ENCODE measurements around the gene SUSD1. TPM values are rescaled to one million over a fixed set of nuclear protein-coding genes. Genes with fewer than 3 reads are reported as not detected.

The SUSD1 gene
- total and polyA plus RNA-seq, 2 donors from 2014 or later = 11.0 to 19.8 TPM

DNA sequence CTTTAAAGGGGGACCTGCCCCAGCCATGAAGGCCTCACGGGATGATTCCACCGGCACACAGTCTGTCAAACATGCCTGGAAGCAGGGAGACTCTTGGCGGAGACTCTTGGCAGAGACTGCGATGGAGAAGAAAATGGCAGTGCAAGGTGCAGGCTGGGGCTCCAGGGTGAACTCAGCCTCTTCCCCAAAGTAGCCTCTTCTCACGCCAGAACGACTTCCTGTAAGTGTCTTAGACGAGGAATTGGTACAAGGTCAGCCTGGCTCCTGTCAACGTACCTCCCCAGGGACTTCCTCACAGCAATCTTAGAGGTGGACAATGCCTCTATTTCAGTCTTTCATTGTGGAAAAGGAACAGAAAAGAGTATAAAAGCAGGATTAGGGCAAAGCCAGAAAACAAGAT lies 169.2 kb downstream of the SUSD1 start:
- no peak for DNase-seq
- Histone ChIP-seq H3K4me1 (ENCODE audit: control insufficient read depth in 2 of 3, insufficient read depth in 2 of 3, low read depth in 1 of 3, low read length in 3 of 3) (no peaks in the 10 kb centered on the region), H3K27me3 (ENCODE audit: control insufficient read depth, insufficient read depth, low read length) (no peaks in the 10 kb centered on the region), H3K4me3 (ENCODE audit: low read length in 3 of 3) (no peak overlapping the region), H3K9me3 (ENCODE audit: control insufficient read depth in 2 of 3, insufficient read depth in 1 of 3, low read length in 3 of 3) (no peaks in the 10 kb centered on the region), H3K27ac (ENCODE audit: low read depth in 2 of 2, low read length in 2 of 2) (no peak overlapping the region), H3K9ac (ENCODE audit: low read length in 3 of 3) (no peak overlapping the region), H3K36me3 (ENCODE audit: control insufficient read depth in 2 of 3, insufficient read depth in 3 of 3, low read length in 3 of 3) (no peaks in the 10 kb centered on the region)
- FAIRE-seq = no peak
- intact Hi-C loops (cut with DNase I) = no loop called here
- TF ChIP-seq, protein P1, sequence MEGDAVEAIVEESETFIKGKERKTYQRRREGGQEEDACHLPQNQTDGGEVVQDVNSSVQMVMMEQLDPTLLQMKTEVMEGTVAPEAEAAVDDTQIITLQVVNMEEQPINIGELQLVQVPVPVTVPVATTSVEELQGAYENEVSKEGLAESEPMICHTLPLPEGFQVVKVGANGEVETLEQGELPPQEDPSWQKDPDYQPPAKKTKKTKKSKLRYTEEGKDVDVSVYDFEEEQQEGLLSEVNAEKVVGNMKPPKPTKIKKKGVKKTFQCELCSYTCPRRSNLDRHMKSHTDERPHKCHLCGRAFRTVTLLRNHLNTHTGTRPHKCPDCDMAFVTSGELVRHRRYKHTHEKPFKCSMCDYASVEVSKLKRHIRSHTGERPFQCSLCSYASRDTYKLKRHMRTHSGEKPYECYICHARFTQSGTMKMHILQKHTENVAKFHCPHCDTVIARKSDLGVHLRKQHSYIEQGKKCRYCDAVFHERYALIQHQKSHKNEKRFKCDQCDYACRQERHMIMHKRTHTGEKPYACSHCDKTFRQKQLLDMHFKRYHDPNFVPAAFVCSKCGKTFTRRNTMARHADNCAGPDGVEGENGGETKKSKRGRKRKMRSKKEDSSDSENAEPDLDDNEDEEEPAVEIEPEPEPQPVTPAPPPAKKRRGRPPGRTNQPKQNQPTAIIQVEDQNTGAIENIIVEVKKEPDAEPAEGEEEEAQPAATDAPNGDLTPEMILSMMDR (IDR thresholded peaks at IDR 0.05; ENCODE audit: borderline replicate concordance, extremely low read depth, insufficient read depth) = no peak

DNA sequence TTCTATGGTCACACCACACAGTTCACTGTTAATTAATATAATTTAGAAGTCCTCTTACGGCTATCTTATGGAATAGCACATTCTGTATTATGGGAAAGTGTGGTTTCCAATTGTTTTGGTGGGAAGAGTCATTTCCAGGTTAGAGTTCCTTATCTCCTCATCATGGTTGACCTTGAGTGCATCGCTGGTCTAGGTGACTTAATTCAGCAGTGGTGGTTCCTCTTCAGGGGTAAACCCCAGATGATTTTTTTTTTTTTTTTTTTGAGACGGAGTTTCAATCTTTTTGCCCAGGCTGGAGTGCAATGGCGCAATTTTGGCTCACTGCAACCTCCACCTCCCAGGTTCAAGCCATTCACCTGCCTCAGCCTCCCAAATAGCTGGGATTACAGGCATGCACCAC lies 171.6 kb downstream of the SUSD1 start:
- Histone ChIP-seq H3K4me1 (ENCODE audit: control insufficient read depth in 2 of 3, insufficient read depth in 2 of 3, low read depth in 1 of 3, low read length in 3 of 3) (no peaks in the 10 kb centered on the region), H3K27ac (ENCODE audit: low read depth in 2 of 2, low read length in 2 of 2) (no peak overlapping the region), H3K27me3 (ENCODE audit: control insufficient read depth, insufficient read depth, low read length) (no peaks in the 10 kb centered on the region), H3K36me3 (ENCODE audit: control insufficient read depth in 2 of 3, insufficient read depth in 3 of 3, low read length in 3 of 3) (no peaks in the 10 kb centered on the region), H3K9me3 (ENCODE audit: control insufficient read depth in 2 of 3, insufficient read depth in 1 of 3, low read length in 3 of 3) (no peaks in the 10 kb centered on the region), H3K4me3 (ENCODE audit: low read length in 3 of 3) (no peak overlapping the region), H3K9ac (ENCODE audit: low read length in 3 of 3) (no peak overlapping the region)
- intact Hi-C loops (cut with DNase I) = no loop called here
- DNase-seq (no peak), FAIRE-seq (no peak)
- TF ChIP-seq, protein P1 (IDR thresholded peaks at IDR 0.05; ENCODE audit: borderline replicate concordance, extremely low read depth, insufficient read depth) = no peak

DNA sequence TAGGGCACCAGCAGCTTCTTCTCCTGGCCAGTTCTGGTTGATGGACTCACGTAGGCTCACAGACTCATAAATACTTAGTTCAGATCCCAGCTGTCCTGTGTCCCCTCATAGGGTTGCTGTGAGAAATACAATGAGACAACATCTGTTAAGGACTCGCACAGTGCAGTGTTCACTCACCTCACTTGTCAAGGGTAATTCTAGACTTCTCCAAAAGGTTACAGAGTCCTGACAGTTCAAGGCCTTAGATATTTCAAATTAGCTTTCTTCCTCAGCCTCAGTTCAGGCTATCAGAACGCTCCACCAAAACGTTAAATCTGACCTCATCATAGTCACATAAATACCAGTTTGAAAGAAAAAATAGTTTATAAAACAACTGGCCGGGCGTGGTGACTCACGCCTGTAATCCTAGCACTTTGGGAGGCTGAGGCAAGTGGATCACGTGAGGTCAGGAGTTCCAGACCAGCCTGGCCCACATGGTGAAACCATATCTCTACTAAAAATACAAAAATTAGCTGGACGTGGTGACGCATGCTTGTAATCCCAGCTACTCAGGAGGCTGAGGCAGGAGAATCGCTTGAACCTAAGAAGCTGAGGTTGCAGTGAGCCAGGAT lies 172.1 kb downstream of the SUSD1 start:
- H3K4me3 ChIP-seq (ENCODE audit: low read length in 3 of 3) = no peak overlapping the region
- TF ChIP-seq, protein P1 (IDR thresholded peaks at IDR 0.05; ENCODE audit: borderline replicate concordance, extremely low read depth, insufficient read depth) = no peak
- no peaks in the 10 kb centered on the region for H3K4me1 ChIP-seq (ENCODE audit: control insufficient read depth in 2 of 3, insufficient read depth in 2 of 3, low read depth in 1 of 3, low read length in 3 of 3)
- H3K9ac ChIP-seq (ENCODE audit: low read length in 3 of 3) = no peak overlapping the region
- H3K27me3 ChIP-seq (ENCODE audit: control insufficient read depth, insufficient read depth, low read length) = no peaks in the 10 kb centered on the region
- no peaks in the 10 kb centered on the region for H3K36me3 ChIP-seq (ENCODE audit: control insufficient read depth in 2 of 3, insufficient read depth in 3 of 3, low read length in 3 of 3)
- intact Hi-C loops (cut with DNase I) = no loop called here
- H3K27ac ChIP-seq (ENCODE audit: low read depth in 2 of 2, low read length in 2 of 2) = no peak overlapping the region
- H3K9me3 ChIP-seq (ENCODE audit: control insufficient read depth in 2 of 3, insufficient read depth in 1 of 3, low read length in 3 of 3) = no peaks in the 10 kb centered on the region
- no peak for FAIRE-seq
- no peak for DNase-seq

Measured in kidney (tissue), 14 donors.